SK-N-MC (cell line): ENCODE data around the gene TRIM73.
"Not testable (repeated sequence)": the region's sequence is repeated elsewhere in the genome, so short reads cannot be mapped to it uniquely, and the experiment has no call there.

ENCODE experiments used
- EZH2 ChIP-seq: fragments of 200-600 bp; sonication (generic); IDR thresholded peaks from one replicate; pipeline ENCODE4 v1.6.1; 2017; ENCODE audit warnings: antibody characterized with exemption
- FOXP2 ChIP-seq: optimal IDR thresholded peaks from 2 replicates; pipeline ENCODE3; 2011; ENCODE audit warnings: mild to moderate bottlenecking, moderate library complexity; ENCODE audit not compliant: insufficient read depth; ENCODE audit errors: extremely low read length, control extremely low read depth

DNA sequence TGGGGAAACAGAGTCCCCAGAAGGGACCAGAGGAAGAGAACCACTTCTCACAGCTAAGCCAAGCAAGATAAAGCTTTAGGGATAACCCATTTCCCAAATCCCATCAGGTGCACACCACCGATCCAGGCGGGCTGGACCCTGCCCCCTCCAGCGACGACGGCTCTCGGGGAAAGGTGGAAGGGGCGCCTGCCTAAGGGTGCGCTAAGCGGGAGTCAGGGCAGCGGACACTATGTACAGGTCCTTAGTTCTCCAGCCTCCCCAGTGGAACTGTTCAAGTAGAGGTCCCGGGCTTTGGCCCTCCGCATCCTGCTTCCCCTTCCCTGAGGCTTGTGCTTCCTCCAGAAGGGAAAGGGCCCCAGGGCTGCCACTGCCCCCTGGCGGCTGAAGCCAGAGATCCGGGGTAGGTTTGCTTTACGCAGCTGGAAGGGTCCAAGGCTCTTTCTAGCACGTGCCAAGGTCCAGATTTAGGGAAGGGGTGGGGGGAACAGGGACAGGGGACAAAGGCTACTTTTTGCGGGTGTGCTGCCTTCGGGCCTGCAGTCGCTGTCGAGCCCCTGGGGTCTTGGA, 22.9 kb downstream of the TRIM73 start:
- not testable (repeated sequence) for TF ChIP-seq EZH2, FOXP2
